Caco-2 (cell line): ENCODE measurements around the gene RAMP3. TPM values are rescaled to one million over a fixed set of nuclear protein-coding genes. Genes with fewer than 3 reads are reported as not detected.
A peak's percentile ranks its signal among the peaks of the same experiment; 100 is the strongest.
"Not testable (repeated sequence)": the region's sequence is repeated elsewhere in the genome, so short reads cannot be mapped to it uniquely, and the experiment has no call there.

Experiments
- BruUV-seq: library from RNA; stranded (reverse); fragments of 400-500 nt; replicated peaks from 2 replicates; lab custom pipeline; 2021; lab: Mats Ljungman, UMichigan
- CTCF ChIA-PET: fragments of 300-600 bp; sonication (Branson Sonifier 250); formaldehyde crosslinking; loops from one replicate; lab custom pipeline; 2022; ENCODE audit warnings: antibody characterized with exemption; lab: Charles Lee
- POLR2A ChIA-PET: fragments of 300-600 bp; sonication (Branson Sonifier 250); formaldehyde crosslinking; loops from one replicate; lab custom pipeline; 2022; ENCODE audit warnings: antibody characterized with exemption; lab: Charles Lee
- DNase-seq, 2 experiments: peaks; one replicate each; pipeline versions ENCODE4 v3.0.0 to v3.0.0-alpha.2; 2020 to 2022
- H3K27me3 ChIP-seq: replicated peaks from 2 replicates; pipeline ENCODE4 v1.6.0; 2011; ENCODE audit warnings: low read length; ENCODE audit not compliant: control insufficient read depth, insufficient read depth
- H3K36me3 ChIP-seq: 2 replicates; pipeline ENCODE4 v1.5.1; 2011; ENCODE audit warnings: low read length; ENCODE audit not compliant: control insufficient read depth, insufficient read depth
- H3K4me1 ChIP-seq: fragments of 250-450 bp; sonication (Bioruptor Pico); 2 replicates; pipeline ENCODE4 v1.5.1; 2020; ENCODE audit warnings: mild to moderate bottlenecking
- H3K4me3 ChIP-seq: 2 replicates; pipeline ENCODE4 v1.5.1; 2011; ENCODE audit warnings: low read depth, mild to moderate bottlenecking, control low read depth, low read length
- H3K9me3 ChIP-seq: fragments of 250-450 bp; sonication (Bioruptor Pico); 2 replicates; pipeline ENCODE4 v1.5.1; 2020; ENCODE audit warnings: mild to moderate bottlenecking, moderate library complexity
- H3K27ac Mint-ChIP-seq: one replicate; pipeline ENCODE4 v1.8.0; 2022; ENCODE audit warnings: mixed read lengths; ENCODE audit not compliant: unreplicated experiment
- H3K27me3 Mint-ChIP-seq: one replicate; pipeline ENCODE4 v1.8.0; 2022; ENCODE audit warnings: mixed read lengths; ENCODE audit not compliant: insufficient read depth, unreplicated experiment
- H3K36me3 Mint-ChIP-seq: one replicate; pipeline ENCODE4 v1.8.0; 2022; ENCODE audit warnings: mild to moderate bottlenecking, mixed read lengths; ENCODE audit not compliant: insufficient read depth, unreplicated experiment
- H3K4me1 Mint-ChIP-seq: one replicate; pipeline ENCODE4 v1.8.0; 2022; ENCODE audit warnings: low read depth, mixed read lengths; ENCODE audit not compliant: unreplicated experiment
- H3K4me3 Mint-ChIP-seq: one replicate; pipeline ENCODE4 v1.8.0; 2022; ENCODE audit warnings: mild to moderate bottlenecking, moderate library complexity, mixed read lengths; ENCODE audit not compliant: unreplicated experiment
- H3K9me3 Mint-ChIP-seq: one replicate; pipeline ENCODE4 v1.8.0; 2022; ENCODE audit warnings: mixed read lengths; ENCODE audit not compliant: unreplicated experiment
- CTCF ChIP-seq, 2 experiments: fragments of 200-600 bp in 1 of 2; IDR thresholded peaks; 1 replicate in 1 of 2; 2 replicates in 1 of 2; pipeline versions ENCODE4 v1.5.1 to v1.8.0; 2011 to 2022; ENCODE audit warnings: antibody characterized with exemption in 1 of 2, control low read depth in 1 of 2, inconsistent platforms in 1 of 2, low read depth in 1 of 2, low read length in 1 of 2, mild to moderate bottlenecking in 1 of 2, moderate library complexity in 1 of 2; ENCODE audit not compliant: insufficient read depth in 1 of 2, severe bottlenecking in 1 of 2, unreplicated experiment in 1 of 2
- intact Hi-C: fragments of 100-400 bp; cut with micrococcal nuclease; formaldehyde crosslinking; loops from one replicate; pipeline ENCODE4 v1.10.0; 2022; ENCODE audit not compliant: unreplicated experiment
- total RNA-seq: library from RNA; stranded (reverse); gene quantifications from 2 replicates; pipeline ENCODE4 v1.2.3, GENCODE V29; 2022

Gene RAMP3
- total RNA-seq, 1 experiment from 2014 or later: not detected

GRCh38 chr7:45111298-45112223 lies 46.0 kb upstream of the RAMP3 start, which contains the start of gene TBRG4:
Gene TBRG4, minus strand, starts transcription at chr7:45111697. Its CDS starts 2,460 bp downstream, at chr7:45109237.
- ChIA-PET POLR2A (interaction anchor here (0.5 to 2.0 kb wide), 16 partner anchors 9 to 547 kb away, joined by 3 to 9 read pairs (median 3); partner anchors contain the start of genes CCM2 and H2AZ2), CTCF (interaction anchor here (0.6 to 1.6 kb wide), 4 partner anchors 25 to 125 kb away, joined by 4 to 6 read pairs (median 4); no protein-coding TSS in a partner anchor)
- H3K36me3 ChIP-seq: peaks cover 5% of the 10 kb centered on the region
- peak within 1 kb of the TSS; percentile 95 for H3K4me3 Mint-ChIP-seq
- H3K4me1 ChIP-seq: peaks cover 4% of the 10 kb centered on the region; the same call in 1 of the 2 replicates
- H3K27me3 ChIP-seq: no peaks in the 10 kb centered on the region
- H3K9me3 Mint-ChIP-seq: no peaks in the 10 kb centered on the region
- BruUV-seq: TSS peak; percentile 93
- peak; percentile 94 to 95 for DNase-seq
- H3K4me3 ChIP-seq: peak within 1 kb of the TSS; percentile 99
- intact Hi-C loops: loop anchor here (2.0 to 5.0 kb wide), 2 partner anchors 111 to 124 kb away; partner anchors contain the start of gene CCM2
- peak; percentile 40 to 52 for TF ChIP-seq CTCF (IDR thresholded peaks at IDR 0.05; ENCODE audit: insufficient read depth in 1 of 2, low read depth in 1 of 2, low read length in 1 of 2, severe bottlenecking in 1 of 2, unreplicated experiment in 1 of 2)
- no peaks in the 10 kb centered on the region for H3K9me3 ChIP-seq
- H3K4me1 Mint-ChIP-seq: peaks cover 6% of the 10 kb centered on the region
- peak within 1 kb of the TSS; percentile 99 for H3K27ac Mint-ChIP-seq
- H3K27me3 Mint-ChIP-seq: no peaks in the 10 kb centered on the region
- H3K36me3 Mint-ChIP-seq: peaks cover 52% of the 10 kb centered on the region

GRCh38 chr7:45112648-45113047 lies 44.9 kb upstream of the RAMP3 start:
- intact Hi-C loops: loop anchor here (5.0 kb wide), 1 partner anchor 125 kb away; no protein-coding TSS in a partner anchor
- H3K4me3 ChIP-seq: peak overlapping the region; percentile 99
- H3K9me3 ChIP-seq: no peaks in the 10 kb centered on the region
- ChIA-PET POLR2A (no interaction called here), CTCF (interaction anchor here (1.6 kb wide), 1 partner anchor 24 kb away, joined by 5 read pairs; no protein-coding TSS in a partner anchor)
- peaks cover 42% of the 10 kb centered on the region for H3K36me3 Mint-ChIP-seq
- H3K36me3 ChIP-seq: peaks cover 5% of the 10 kb centered on the region; the same call in 1 of the 2 replicates
- H3K4me3 Mint-ChIP-seq: peak overlapping the region; percentile 95
- H3K27me3 Mint-ChIP-seq: no peaks in the 10 kb centered on the region
- BruUV-seq: no TSS peak
- no peaks in the 10 kb centered on the region for H3K27me3 ChIP-seq
- peaks cover 4% of the 10 kb centered on the region; the same call in 1 of the 2 replicates for H3K4me1 ChIP-seq
- no peak for DNase-seq
- no peak for TF ChIP-seq CTCF (IDR thresholded peaks at IDR 0.05; ENCODE audit: insufficient read depth in 1 of 2, low read depth in 1 of 2, low read length in 1 of 2, severe bottlenecking in 1 of 2, unreplicated experiment in 1 of 2)
- no peaks in the 10 kb centered on the region for H3K9me3 Mint-ChIP-seq
- H3K4me1 Mint-ChIP-seq: peaks cover 6% of the 10 kb centered on the region
- H3K27ac Mint-ChIP-seq: peak overlapping the region; percentile 99

- H3K27me3 Mint-ChIP-seq, DNase-seq, H3K9me3 Mint-ChIP-seq, H3K4me1 Mint-ChIP-seq, POLR2A ChIA-PET, H3K4me3 ChIP-seq, CTCF ChIA-PET, H3K4me1 ChIP-seq, BruUV-seq, H3K27ac Mint-ChIP-seq, H3K4me3 Mint-ChIP-seq, H3K27me3 ChIP-seq, H3K9me3 ChIP-seq, H3K36me3 ChIP-seq: not testable (repeated sequence)
- H3K36me3 Mint-ChIP-seq: peaks cover 26% of the 10 kb centered on the region
- intact Hi-C loops: loop anchor here (5.0 kb wide), 1 partner anchor 127 kb away; no protein-coding TSS in a partner anchor
These were observed 43.3 kb upstream of the RAMP3 start for GRCh38 chr7:45114257-45114656.
